GM19351 (cell line): Measurements from ENCODE around the gene CATSPERE.
A peak's percentile ranks its signal among the peaks of the same experiment; 100 is the strongest.
"Not testable (repeated sequence)": the region's sequence is repeated elsewhere in the genome, so short reads cannot be mapped to it uniquely, and the experiment has no call there.

Source experiments
- ATAC-seq: cut with Tn5 transposase; IDR thresholded peaks from one replicate; pipeline ENCODE4 v1.9.1; 2021; ENCODE audit warnings: mild to moderate bottlenecking, moderate library complexity; ENCODE audit not compliant: unreplicated experiment

The CATSPERE gene

DNA sequence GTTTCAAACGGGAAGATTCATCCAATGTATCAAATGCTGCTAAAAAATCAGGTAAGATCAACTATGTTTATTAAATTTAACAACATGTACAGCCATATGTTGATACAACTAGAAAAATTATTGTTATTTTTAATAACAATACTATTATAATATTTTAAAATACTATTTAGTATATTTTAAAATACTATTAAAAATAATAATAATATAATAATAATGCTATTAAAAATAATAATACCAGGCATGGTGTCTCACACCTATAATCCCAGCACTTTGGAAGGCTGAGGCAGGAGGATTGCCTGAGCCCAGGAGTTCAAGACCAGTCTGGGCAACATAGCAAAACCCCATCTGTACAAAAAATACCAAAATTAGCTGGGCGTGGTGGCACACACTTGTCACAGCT, 54.6 kb downstream of the CATSPERE start:
- ATAC-seq: no peak

- no peak for ATAC-seq
Observed at GRCh38 chr1:244536316-244536715, 75.2 kb downstream of the CATSPERE start.

DNA sequence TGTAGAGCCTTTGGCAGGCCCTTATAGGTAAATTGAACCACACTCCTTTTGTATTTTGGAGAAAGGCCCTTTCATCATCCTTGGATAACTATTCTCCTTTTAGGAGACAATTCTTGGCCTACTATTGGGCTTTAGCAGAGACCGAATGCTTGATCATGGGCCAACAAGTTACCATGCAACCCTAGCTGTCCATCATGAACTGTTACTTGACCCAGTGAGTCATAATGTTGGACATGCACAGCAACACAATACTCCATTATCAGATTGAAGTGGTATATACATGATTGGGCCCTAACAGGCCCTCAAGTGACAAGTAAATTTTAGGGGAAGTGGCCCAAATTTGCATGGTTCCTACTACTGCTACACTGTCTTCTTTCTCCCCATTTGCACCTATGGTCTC, 84.4 kb downstream of the CATSPERE start:
- no peak for ATAC-seq

DNA sequence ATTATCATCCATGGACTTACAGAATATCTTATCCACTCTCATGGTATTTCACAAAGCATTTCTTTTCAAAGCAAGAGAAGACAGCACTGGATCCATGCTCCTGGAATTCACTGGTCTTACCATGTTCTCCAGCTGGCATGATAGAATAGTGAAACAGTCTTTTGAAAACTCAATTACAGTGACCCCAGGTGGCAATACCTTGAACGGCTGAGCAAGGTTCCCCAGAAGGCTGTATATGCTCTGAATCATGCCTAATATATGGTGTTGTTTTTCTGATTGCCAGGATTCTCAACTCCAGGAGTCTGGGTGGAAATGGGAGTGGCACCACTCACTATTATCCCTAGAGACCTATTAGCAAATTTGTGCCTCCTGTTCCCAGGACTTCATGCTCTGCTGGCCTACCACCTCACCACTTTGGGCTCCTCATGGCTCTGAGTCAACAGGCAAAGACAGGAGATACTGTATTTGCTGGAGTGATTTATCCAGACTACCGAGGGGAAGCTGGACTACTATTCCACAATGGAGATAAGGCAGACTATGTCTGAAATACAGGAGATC, 87.6 kb downstream of the CATSPERE start:
- no peak for ATAC-seq

- no peak for ATAC-seq
Observed at GRCh38 chr1:244552336-244552735, 91.3 kb downstream of the CATSPERE start.

DNA sequence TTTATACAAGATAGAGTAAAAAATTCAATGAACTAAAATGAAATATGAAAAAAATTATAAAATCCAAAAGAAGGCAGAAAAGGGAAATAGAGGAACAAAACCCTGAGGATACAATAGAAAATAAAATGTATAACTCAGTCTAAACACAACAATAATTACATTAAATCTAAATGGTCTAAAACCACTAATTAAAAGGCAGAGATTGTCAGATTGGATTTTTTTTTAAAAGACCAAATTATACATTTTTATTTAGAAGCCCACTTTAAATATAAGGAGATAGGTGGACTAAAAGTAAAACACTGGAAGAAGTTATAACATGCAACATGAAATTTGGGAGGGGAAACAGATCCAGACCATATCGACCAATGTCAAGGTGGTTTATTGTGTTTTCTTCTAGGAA, 95.2 kb downstream of the CATSPERE start:
- no peak for ATAC-seq

DNA sequence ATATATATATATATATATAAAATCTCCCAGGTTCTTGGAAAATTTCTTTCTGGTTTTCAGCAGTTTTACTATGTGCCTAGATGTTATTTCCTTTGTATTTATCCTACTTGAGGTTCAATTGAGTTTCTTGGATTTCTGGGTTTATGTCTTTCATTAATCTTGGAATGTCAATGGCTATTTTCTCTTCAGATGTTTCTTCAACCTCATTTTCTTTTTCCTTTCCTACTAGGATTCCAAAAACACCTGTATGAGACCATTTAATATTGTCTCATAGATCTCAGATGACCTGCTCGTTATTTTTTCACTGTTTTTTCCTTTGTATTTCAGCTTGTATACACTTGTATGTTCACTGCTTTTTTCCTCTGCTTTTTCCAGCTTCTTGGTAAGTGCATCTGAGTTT, 96.5 kb downstream of the CATSPERE start:
- ATAC-seq: no peak

DNA sequence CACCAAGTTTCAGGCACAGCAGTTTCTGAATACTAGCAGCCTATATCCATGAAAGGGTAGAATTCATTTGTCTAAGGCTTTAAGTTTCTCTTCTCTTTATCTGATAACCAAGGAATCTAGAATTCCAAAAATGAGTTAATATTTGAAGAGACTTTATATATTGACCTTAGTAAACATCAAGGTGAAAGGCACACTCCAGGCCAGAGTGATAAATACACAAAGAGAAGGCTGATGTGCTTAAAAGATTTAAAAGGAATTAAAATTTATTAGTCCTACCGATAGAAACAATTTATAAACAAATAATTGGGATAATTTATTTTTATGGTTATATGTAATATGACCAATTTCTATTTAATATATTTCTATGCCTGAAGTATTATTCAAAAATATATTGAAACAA, 98.5 kb downstream of the CATSPERE start:
- no peak for ATAC-seq

DNA sequence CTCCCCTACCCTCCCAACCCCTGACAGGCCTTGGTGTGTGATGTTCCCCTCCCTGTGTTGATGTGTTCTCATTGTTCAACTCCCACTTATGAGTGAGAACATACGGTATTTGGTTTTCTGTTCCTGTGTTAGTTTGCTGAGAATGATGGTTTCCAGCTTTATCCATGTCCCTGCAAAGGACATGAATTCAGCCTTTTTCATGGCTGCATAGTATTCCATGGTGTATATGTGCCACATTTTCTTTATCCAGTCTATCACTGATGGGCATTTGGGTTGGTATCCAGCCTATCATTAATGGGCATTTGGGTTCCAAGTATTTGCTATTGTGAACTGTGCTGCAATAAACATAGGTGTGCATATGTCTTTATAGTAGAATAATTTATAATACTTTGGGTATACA, 101.8 kb downstream of the CATSPERE start:
- ATAC-seq: not testable (repeated sequence)

DNA sequence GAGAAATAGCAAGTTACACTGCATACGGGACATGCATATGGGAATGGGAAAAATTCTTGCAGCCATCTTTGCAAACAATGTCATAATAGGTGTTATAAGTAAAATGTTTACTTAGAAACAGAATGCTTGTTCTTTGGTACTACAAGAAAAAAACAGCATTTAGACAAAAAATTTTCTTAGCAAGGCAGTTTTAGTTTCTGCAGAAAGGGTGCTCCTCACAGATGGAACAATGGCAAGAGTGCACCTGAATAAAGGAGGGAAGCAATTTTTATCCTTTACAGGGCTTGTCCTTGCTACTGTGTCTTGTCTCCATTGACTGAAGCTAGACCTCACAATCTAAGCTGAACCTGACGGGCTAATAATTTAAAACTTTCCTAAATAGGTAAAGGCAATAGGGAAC, 112.7 kb downstream of the CATSPERE start:
- no peak for ATAC-seq

DNA sequence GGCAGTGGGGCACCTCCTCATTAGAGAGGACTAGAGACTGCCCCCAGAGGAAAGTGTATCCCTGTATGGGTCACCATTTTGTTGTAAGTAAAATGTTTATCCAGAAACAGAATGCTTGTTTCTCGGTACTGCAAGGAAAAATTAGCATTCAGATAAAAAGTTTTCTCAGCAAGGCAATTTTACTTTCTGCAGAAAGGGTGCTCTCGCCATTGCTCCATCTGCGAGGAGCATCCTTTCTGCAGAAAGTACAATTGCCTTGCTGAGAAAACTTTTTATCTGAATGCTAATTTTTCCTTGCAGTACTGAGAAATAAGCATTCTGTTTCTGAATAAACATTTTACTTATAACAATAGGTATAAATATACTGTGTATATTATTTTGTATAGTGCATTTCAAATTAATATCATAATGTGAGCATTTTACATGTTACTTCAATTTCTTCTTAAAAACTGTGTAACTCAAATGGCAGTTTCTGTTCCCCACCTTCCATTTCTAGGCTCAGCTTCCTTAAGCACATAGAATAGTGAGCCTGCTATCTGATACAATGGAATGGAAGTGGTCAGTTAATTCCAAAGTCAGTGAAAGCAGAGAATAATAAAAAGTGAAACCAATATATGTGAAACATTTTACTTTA, 115.3 kb downstream of the CATSPERE start:
- ATAC-seq: no peak

DNA sequence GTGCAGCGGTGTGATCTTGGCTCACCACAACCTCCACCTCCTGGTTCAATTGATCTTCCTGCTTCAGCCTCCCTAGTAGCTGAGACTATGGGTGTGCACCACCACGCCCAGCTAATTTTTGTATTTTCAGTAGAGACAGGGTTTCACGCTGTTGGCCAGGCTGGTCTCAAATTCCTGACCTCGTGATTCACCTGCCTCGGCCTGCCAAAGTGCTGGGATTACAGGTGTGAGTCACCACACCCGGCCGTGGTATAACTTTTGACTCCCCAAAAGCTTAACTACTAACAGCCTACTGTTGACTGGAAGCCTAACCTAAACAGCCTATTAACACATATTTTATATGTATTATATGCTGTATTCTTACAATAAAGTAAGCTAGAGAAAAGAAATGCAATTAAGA, 117.1 kb downstream of the CATSPERE start:
- not testable (repeated sequence) for ATAC-seq

- no peak for ATAC-seq
Observed at GRCh38 chr1:244583358-244583982, 122.4 kb downstream of the CATSPERE start.

DNA sequence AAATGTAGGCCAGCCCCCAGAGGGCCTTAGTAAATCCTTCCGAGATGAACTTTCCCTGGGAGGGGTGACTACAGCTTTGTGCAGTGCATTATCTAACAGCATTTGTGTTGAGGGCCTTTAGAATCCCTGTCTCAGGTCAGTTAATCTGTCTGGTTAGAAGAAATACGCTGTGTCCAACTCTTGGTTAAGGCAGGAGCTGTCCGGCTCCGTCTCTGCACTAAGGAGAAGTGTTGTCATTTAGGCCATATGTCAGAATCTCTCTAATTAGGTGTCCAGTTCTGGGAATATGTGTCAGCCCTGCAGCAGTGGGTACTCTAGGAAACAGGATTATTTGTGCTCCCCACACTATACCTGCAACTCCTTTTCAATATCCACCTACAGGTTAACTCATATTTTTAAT, 124.8 kb downstream of the CATSPERE start:
- no peak for ATAC-seq

DNA sequence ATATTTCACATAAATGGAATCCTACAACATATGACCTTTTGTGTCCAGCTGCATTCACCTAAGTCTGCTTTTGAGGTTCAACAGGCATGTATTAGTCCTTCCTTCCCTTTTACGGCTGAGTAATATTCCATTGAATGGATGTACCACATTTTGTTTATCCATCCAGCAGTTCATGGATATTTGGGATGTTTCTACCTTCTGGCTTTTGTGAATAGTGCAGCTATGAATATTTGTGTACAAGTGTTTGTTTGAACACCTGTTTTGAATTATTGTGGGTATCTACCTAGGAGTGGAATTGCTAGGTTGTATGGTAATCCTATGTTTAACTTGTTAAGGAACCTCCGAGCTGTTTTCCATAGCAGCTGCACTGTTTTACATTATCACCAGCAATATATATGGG, 129.6 kb downstream of the CATSPERE start:
- ATAC-seq: no peak

DNA sequence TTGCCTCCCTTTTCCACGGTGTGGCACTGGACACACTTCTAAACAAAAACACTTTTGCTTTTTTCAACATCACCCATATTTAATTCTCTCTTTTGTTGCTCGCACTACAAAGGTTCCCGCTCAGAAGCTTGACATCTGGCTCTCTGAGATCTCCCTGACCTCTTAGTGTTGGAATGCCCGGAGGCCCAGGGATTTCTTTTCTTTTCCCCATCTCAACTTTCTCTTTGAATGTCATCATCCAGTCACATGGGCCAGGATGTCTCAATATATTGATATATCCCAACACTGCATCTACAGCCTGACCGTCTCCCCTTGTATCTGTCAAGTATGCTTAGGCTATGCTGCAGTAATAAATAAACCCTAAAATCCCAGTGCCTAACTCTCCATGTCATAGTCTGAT, 137.5 kb downstream of the CATSPERE start:
- ATAC-seq: no peak

- peak; percentile 96 for ATAC-seq
Observed at GRCh38 chr1:244599937-244600350, 138.9 kb downstream of the CATSPERE start.

GRCh38 chr1:244601336-244601735, 140.3 kb downstream of the CATSPERE start:
- ATAC-seq: no peak

DNA sequence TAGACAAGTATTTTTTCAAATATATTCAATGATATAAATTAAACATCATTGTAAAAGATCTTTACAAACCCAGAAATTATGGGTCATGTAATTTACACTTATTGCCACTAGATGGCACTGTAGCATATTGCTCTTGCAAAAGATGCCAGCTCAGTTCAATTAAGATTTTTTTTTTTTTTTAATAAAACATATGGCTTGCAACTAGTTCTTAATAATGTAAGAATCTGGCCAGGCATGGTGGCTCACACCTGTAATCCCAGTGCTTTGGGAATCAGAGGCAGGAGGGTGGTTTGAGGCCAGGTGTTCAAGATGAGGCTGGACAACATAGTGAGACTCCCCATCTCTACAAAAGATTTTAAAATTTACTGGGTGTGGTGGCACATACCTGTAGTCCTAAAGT, 142.4 kb downstream of the CATSPERE start:
- ATAC-seq: no peak

DNA sequence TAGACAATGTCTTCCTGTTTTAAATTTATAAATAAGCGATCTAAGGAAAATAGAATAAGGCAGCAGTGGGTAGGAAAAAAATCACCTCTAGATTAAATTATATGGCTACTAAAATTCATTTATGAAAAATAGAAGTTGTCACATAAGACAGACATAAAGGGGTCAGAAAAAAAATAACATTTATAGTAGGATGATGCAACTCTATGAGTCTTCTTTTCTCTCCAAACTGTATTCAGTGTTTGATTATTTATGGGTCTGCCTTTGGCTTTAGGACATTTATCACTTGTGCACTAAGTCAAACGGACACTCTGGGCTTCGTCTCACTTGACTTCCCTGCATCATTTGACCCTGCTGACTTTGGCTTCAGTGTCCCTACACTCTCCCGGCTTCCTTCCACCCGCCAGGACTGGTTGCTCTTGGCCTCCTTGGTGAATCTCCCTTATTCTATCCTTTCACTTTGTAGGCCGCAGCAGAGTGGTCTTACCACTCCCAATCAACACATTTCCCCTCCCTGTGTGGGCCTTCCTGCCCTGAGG, 144.8 kb downstream of the CATSPERE start:
- no peak for ATAC-seq

- no peak for ATAC-seq
Observed at GRCh38 chr1:244614113-244614836, 153.2 kb downstream of the CATSPERE start.

DNA sequence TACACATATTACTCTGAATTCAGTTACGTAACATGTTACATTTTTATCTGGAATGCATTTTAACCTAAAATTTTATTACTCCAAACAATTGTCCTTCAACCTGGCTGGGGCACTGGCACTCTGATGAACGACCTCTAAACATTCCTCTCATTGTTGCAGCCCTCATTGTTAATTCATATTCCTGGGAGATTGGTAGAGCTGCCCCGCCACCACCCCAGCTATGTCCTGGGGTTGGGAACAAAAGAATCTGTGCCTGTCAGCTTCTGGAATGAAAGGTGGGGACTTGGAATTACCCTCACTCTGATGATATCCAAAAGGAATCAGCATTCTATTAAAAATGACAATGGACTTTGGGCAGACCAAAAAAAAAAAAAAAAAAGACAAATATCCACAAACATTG, 153.8 kb downstream of the CATSPERE start:
- no peak for ATAC-seq
